HG02798 (cell line): ENCODE results near the gene PRAMEF13.
"Not testable (repeated sequence)": the region's sequence is repeated elsewhere in the genome, so short reads cannot be mapped to it uniquely, and the experiment has no call there.

Experiments
- ATAC-seq: cut with Tn5 transposase; IDR thresholded peaks from one replicate; pipeline ENCODE4 v1.9.1; 2021; ENCODE audit warnings: mild to moderate bottlenecking; ENCODE audit not compliant: unreplicated experiment, poor library complexity

PRAMEF13 gene, protein sequence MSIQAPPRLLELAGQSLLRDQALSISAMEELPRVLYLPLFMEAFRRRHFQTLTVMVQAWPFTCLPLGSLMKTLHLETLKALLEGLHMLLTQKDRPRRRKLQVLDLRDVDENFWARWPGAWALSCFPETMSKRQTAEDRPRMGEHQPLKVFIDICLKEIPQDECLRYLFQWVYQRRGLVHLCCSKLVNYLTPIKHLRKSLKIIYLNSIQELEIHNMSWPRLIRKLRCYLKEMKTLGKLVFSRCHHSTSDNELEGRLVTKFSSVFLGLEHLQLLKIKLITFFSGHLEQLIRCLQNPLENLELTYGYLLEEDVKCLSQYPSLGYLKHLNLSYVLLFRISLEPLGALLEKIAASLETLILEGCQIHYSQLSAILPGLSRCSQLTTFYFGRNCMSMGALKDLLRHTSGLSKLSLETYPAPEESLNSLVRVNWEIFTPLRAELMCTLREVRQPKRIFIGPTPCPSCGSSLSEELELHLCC

DNA sequence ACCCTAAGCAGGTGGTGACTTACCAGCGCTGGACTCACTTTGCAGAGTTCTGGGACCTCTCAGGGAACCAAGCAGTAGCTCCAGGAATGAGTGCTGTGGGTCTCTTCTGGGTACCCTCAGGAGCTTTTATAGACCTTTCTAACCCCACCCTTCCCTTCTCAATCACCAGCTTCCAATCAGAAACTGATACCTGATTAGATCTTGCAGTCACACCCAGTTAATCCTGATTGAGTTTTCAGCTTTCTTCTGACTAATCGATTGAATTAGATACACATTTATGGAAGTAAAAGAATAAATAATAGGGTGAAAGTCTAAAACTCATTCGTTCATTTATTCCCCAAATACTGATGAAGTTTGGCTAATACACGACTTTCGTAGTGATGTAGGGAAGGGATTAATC, at the start of gene PRAMEF13:
Gene PRAMEF13 (minus strand): TSS at position 101 of the 400 bp plus-strand sequence. CDS start 1,820 bp downstream, outside the sequence.
- ATAC-seq = not testable (repeated sequence)

- ATAC-seq = not testable (repeated sequence)
Observed at GRCh38 chr1:13247122-13247521, 45.9 kb upstream of the PRAMEF13 start.

- not testable (repeated sequence) for ATAC-seq
Observed at GRCh38 chr1:13246554-13246871, 45.3 kb upstream of the PRAMEF13 start.

- ATAC-seq = not testable (repeated sequence)
Observed at GRCh38 chr1:13245841-13246553, 44.8 kb upstream of the PRAMEF13 start.

- ATAC-seq = not testable (repeated sequence)
Observed at GRCh38 chr1:13243536-13244263, 42.5 kb upstream of the PRAMEF13 start.

DNA sequence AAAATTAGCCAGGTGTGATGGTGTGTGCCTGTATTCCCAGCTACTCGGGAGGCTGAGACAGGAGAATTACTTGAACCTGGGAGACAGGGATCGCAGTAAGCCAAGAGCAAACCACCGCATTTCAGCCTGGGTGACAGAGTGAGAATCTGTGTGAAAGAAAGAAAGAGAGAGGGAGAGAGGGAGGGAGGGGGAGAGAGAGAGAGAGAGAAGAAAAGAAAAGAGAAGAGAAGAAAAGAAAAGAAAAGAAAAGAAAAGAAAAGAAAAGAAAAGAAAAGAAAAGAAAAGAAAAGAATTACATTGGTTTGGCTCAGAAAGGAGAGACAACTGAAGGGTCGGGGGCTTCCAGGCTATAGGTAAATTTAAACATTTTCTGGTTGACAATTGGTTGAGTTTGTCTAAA, 38.4 kb upstream of the PRAMEF13 start:
- not testable (repeated sequence) for ATAC-seq

DNA sequence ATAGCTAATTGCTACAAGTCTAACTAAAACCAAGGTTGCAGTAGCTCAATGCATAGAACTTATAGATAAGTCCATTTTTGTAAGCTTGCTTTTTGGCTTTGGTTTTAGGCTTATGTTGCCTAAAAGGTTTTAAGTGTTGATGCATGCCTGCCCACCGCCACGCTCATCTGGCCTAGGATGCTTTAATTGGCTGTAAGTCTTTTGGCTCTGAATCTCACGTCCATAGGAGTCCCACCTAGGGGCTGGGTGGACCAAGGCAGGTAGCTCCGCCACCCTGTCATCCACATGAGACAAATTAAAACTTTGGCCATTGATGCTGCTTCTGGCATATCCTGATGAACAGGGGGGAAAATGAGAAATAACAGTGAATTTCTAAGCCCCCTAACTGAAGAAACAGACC, 36.4 kb upstream of the PRAMEF13 start:
- ATAC-seq = not testable (repeated sequence)

DNA sequence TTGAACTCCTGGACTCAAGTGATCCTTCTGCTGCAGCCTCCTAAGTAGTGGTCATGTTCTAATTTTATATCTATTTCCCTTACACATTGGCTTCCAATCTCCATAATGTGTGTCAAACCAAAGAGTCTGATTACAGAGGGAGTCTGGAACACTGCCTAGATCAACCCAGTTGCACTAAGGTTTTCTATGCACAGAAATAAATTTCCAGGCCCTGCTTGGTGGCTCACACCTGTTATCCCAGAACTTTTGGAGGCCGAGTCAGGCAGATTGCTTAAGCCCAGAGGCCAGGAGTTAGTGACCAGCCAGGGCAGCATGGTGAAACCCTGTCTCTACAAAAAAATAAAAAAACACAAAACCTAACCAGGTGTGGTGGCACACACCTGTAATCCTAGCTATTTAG, 32.8 kb upstream of the PRAMEF13 start:
- ATAC-seq = not testable (repeated sequence)

DNA sequence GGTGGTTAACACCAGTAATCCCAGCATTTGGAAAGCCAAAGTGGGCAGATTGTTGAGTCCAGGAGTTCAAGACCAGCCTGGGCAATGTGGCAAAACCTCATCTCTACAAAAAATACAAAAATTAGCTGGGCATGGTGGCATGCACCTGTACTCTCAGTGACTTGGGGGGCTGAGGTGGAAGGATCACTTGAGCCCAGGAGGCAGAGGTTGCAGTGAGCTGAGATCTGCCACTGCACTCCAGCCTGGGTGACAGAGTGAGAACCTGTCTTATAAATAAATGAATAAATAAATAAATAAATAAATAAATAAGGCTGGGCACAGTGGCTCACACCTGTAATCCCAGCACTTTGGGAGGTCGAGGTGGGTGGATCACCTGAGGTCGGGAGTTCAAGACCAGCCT, 30.8 kb upstream of the PRAMEF13 start:
- not testable (repeated sequence) for ATAC-seq

- ATAC-seq = not testable (repeated sequence)
Observed at GRCh38 chr1:13231061-13231750, 30.0 kb upstream of the PRAMEF13 start.

GRCh38 chr1:13230601-13231000, 29.4 kb upstream of the PRAMEF13 start:
- ATAC-seq = not testable (repeated sequence)

DNA sequence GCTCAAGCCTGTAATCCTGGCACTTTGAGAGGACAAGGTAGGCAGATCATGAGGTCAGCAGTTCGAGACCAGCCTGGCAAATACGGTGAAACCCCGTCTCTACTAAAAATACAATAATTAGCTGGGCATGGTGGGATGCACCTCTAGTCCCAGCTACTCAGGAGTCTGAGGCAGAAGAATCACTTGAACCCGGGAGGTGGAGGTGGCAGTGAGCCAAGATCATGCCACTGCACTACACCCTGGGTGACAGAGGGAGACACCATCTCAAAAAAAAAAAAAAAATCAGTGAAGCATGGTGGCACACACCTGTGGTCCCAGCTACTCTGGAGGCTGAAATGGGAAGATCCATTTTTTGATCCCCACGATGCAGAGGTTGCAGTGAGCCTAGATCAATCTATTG, 28.9 kb upstream of the PRAMEF13 start:
- not testable (repeated sequence) for ATAC-seq

- no peak for ATAC-seq
Observed at GRCh38 chr1:13228343-13228781, 27.2 kb upstream of the PRAMEF13 start.

- not testable (repeated sequence) for ATAC-seq
Observed at GRCh38 chr1:13227271-13228055, 26.3 kb upstream of the PRAMEF13 start.

GRCh38 chr1:13225675-13226204, 24.5 kb upstream of the PRAMEF13 start, which contains the start of gene PRAMEF18:
PRAMEF18 (minus strand) TSS chr1:13226154; CDS start chr1:13226106, 48 bp downstream.
- not testable (repeated sequence) for ATAC-seq

DNA sequence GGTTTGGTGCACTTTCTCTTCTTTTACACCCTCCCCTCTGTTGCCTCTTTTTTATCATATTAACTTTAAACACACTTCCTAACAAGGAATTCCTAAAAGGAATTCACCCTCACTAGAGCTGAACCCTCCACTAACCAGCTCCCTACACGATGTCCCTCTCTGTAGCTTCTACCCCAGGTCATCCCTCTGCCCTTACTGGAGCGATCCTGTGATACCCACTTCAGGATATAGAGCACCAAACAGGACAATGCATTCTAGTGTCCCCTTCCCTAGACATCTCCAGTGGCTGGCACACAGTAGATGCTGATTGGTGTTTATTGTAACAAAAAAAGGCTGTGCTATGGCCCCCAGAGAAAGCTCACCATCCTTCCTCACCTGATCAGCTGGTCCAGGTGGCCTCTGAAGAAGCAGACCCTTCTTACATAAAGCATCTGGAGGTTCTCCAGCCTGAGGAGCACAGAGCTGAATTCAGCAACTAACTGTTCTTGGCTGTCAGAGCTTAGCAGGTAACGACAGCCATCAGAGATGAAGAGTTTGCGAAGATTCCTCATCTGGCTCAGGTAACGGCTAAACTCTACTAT, 23.4 kb upstream of the PRAMEF13 start:
- ATAC-seq = no peak

DNA sequence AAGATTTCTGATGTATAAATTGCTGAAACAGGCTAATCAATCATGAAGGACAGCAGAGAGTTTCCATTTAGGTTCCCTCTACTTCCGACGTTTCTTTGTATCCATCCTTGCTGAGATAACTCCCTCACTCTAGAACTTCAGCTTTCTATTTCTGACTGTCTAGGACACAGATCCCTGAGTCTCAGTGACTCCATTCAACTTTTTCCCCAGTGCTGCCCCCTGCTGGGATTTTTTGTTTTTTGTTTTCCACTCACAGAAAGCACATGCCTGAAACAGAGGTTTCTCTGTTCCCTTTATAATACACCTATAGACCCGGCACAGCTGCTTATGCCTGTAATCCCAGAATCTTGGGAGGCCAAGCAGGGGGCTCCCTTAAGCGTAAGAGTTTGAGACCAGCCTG, 21.6 kb upstream of the PRAMEF13 start:
- ATAC-seq = not testable (repeated sequence)

DNA sequence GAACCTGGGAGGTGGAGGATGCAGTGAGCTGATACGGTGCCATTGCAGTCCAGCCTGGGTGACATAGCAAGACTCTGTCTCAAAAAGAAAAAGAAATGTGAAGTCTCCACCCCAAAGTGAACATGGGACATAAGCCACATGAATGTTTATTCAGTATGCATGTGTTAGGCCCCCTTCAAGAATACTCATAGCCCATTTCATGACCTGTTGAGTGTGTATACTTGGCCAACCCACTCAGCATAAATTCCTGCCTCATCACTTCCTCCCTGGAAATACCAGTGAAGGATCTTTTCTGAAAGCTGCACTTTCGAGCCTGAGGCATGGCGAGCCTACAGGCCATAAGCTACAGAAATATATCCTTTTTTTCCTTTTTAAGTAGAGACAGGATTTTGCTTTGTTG, 18.0 kb upstream of the PRAMEF13 start:
- ATAC-seq = not testable (repeated sequence)
